Right kidney (tissue), 1 donor: Measurements from ENCODE around the gene SEC61B.
"Not testable (repeated sequence)": the region's sequence is repeated elsewhere in the genome, so short reads cannot be mapped to it uniquely, and the experiment has no call there.

Source experiments
- DNase-seq: peaks from one replicate; pipeline ENCODE4 v3.0.0-alpha.2; 2016

Gene SEC61B

DNA sequence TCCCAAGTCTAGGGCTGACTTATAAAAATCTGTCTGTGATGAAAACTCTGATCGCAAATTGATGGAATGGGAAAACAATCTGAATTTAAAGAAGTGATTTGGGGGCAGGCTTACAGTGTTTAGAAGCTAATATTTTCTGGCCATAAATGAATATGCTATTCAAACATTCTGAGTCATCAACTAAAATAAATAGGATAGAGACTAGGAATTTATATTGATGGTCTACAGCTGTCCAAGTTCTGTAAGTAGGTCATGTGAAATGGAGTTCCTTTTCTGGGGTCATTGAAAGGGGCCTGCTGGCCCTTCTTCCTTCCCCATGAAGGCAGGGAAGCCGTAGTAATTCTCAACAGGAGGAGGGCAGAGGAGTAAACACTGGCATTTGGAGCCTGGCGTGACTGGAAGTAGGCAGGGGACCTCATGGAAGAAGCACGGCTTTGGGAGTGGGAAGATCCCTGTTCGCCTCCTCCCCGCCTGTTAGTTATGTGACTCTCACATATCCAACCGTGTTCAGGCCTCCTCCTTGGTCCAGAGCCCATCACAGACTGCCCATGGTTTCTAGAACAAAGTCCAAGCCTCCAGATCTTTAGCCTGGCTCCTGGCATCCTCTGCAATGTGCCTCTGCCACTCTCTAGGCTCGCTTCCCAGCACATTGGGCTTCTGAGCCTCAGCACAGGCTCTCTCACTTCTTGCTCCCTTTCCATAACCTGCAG, 32.0 kb upstream of the SEC61B start:
- DNase-seq: no peak

GRCh38 chr9:99190597-99191283, 31.3 kb upstream of the SEC61B start:
- no peak for DNase-seq

GRCh38 chr9:99192786-99193465, 29.2 kb upstream of the SEC61B start:
- no peak for DNase-seq

- no peak for DNase-seq
These were observed 28.6 kb upstream of the SEC61B start for GRCh38 chr9:99193466-99193821.

DNA sequence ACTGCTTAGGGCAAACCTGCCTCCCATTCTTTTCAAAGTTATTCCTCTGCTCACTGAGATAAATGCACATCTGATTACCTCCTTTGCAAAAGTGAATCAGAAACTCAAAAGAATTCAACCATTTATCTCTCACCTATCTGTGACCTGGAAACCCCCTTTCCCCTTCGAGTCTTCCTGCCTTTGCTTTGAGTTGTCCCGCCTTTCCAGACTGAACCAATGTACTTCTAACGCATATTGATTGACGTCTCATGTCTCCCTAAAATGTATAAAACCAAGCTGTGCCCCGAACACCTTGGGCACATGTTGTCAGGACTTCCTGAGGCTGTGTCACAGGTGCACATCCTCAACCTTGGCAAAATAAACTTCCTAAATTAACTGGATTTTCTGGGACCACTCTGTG, 25.6 kb upstream of the SEC61B start:
- DNase-seq: not testable (repeated sequence)

DNA sequence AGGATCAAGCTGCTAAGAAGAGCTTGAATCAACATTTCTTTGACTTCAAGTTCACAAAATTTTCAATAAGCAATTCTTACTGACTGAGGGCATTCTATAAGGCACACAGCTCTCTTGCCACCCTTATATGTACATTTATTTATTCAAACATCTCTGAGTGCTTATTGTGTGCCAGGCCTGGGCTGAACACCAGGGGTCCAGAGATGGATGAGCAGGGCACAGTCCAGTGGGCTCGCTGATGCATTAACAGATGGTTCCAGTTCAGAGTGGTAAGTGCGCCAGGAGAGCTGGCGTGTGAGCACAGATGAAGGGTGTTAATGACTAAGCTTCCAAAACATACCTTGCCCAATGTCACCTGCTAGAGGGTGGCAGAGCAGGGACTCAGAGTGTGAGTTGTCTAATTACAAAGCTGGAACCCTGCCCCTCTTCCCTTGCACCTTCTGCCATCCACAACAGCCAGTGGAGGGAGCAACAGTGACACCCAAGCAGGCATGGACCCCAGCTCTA, 24.9 kb upstream of the SEC61B start:
- no peak for DNase-seq

DNA sequence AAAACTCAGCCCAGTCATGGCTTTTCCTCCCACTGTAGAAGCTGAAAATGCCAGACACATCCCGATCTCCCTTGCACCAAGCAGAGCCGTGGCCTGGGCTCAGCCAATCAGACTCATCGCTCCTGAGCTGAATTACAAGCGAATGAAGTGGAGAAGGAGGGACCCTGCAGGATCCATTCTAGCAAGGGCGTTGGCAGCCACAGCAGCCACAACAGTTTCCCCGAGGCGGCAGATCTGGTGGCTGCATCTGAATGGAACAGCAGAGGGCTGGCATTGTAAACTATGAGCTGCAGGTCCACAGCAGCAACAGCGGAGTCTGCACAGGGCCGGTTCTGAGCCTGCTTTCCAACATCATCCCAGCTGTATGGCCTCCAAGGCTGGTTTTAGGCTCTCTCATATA, 24.1 kb upstream of the SEC61B start:
- DNase-seq: no peak

- no peak for DNase-seq
These were observed 22.0 kb upstream of the SEC61B start for GRCh38 chr9:99199938-99200539.

DNA sequence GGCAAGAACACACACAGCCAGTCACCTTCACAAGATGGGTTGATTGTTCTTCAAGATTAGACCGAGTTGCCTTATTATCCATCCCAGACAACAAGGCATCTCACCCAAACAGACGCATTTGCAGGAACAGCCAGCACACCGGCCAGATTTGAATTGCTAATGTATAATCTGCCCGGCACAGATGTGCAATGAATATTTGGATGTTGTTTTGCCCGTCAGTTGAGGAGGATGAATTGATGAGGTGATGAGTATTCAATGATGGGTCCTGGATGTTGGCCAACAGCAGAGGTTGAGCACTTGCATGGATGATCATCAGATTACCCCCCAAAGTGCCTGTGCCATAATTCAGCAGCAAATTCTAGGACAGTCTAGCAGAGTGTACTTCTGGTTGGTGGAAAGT, 20.5 kb upstream of the SEC61B start:
- DNase-seq: no peak

DNA sequence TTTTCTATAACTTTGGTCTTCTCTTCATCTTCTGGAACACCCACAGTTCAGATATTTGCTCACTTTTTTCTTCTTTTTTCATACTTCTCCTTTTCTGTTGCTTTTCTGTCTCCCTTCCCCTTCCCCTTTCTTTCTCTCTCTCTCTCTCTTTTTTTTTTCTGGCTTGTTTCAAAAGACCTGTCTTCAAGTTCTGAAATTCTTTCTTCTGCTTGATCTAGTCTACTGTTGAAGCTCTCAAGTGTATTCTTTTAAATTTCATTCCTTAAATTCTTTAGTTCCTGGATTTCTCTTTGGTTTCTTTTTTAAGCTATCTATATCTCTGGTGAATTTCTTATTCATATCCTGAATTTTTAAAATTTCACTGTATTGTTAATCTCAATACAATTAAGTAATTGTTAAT, 11.5 kb upstream of the SEC61B start:
- no peak for DNase-seq

DNA sequence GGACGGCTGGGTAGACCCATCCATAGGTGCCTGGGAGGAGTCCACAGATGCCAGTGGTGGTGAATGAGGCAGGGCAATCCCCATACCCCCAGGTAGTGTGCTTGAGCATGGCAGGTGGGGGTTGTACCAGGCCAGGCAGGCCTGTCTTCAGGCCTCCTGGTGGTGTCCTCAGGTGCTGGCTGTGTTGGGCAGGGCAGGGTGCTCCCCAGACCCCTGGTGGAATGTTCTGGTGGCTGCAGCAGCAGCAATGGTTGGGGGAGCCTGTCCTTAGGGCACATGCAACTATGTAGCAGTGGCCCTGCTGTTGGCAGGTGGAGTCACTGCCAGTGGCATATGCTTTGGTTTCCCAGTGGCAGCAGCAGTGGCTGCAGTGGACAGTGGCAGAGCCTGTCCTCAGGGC, 10.3 kb upstream of the SEC61B start:
- no peak for DNase-seq

GRCh38 chr9:99213197-99213596, 8.9 kb upstream of the SEC61B start:
- no peak for DNase-seq

- DNase-seq: no peak
These were observed 6.0 kb upstream of the SEC61B start for GRCh38 chr9:99216073-99216472.

GRCh38 chr9:99220011-99220410, 2.1 kb upstream of the SEC61B start:
- DNase-seq: no peak

- DNase-seq: no peak
These were observed 839 bp upstream of the SEC61B start for GRCh38 chr9:99221266-99221620.

GRCh38 chr9:99222416-99223270, 561 bp downstream of the SEC61B start:
- DNase-seq: no peak

GRCh38 chr9:99224445-99224844, 2.4 kb downstream of the SEC61B start:
- DNase-seq: no peak

DNA sequence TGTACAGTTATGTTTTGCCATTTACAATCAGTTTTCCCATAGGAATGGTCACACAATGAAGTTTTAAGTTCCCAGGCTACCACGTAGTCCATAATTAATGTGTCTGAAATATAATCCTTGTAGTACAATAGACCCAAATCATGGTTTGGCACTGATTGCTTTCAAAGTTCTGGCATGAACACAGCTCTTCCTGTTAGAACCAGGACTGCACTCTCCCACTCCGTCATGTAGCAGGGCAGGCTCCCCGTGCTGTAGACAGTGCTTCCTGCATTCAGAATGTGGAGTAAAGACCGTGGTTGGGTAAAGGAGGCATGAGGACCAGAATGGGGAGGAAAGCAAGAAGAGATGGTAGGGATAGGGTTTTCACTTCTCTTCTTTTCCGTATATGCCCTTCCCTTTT, 4.0 kb downstream of the SEC61B start:
- DNase-seq: no peak

GRCh38 chr9:99230206-99230605, 8.1 kb downstream of the SEC61B start:
- no peak for DNase-seq

GRCh38 chr9:99231711-99232110, 9.6 kb downstream of the SEC61B start:
- DNase-seq: no peak

GRCh38 chr9:99234618-99235017, 12.5 kb downstream of the SEC61B start:
- DNase-seq: no peak

GRCh38 chr9:99235069-99235468, 13.0 kb downstream of the SEC61B start:
- no peak for DNase-seq
